Retina (tissue), 1 donor: ENCODE results near the gene PRR11.
A peak's percentile ranks its signal among the peaks of the same experiment; 100 is the strongest.
"Not testable (repeated sequence)": the region's sequence is repeated elsewhere in the genome, so short reads cannot be mapped to it uniquely, and the experiment has no call there.

ENCODE experiments used
- DNase-seq: peaks from one replicate; pipeline ENCODE4 v3.0.0-alpha.2; 2016

PRR11 gene

DNA sequence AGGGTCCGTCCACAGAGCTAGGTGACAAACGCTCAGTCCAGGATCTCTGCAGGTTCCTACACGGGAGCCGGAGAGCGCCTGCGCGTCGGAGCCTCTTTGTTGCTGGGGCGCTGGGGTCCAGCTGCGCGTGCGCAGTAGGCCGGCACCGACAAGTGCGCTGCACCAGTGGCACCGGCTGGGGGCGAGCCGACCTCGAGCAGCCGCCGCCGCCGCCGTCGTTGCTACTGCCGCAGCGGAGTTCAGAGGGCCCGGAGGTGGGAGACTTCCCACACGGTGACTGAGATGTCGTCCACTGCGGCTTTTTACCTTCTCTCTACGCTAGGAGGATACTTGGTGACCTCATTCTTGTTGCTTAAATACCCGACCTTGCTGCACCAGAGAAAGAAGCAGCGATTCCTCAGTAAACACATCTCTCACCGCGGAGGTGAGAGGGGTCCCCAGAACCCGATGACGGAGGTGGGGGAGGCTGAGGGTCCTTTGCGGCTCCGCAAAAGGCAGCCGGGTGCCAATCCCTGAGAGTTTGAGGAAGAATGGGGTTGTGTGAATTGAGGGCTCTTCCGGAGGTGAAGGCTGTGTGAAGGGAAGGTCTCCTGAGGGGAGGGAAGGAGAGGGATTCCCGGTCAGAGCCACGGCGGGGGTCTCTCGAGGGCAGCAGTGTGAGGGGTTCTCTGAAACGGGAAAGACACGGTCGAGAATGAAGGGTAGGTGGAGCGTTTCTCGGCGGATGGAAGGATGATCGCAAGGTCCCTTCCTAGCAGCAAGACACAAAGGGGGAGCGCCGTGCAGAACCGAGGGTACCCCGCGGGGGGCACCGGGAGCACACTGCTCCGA is 65.0 kb downstream of the PRR11 start, which contains the start of gene GDPD1:
TSS of gene GDPD1 (plus strand) at position 184 of the 831 bp plus-strand sequence. CDS start at position 283, 99 bp downstream.
- peak; percentile 97 for DNase-seq

DNA sequence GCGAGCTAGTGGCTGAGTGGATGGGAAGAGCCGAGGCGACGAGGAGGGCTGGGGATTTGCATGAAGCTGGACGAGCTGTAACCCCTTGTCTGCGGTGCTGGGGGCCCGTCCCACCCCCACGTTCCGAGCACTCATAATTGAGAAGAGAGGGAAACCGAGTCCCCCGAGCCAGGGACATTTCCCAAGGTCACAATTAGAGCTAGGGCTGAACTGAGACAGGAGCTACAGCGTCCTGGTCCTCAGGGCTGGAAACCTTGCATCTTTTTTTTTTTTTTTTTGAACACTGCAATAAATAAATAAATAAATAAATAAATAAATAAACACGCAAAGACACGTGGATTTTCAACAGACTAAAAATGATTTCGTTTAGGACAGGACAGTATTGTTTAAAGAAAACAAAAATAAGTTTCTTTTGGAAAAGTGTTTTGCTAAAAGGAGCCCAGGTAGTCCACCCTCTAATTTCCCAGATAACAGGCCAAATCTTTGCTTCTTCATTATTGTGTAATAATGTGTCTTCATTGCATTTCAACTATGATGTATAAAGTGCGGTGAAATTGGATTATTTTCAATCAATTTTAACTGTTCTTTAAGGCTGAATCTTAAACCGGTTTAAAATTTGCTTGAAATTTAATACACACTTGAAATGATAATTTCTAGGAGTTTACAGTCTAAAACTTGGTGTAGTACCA is 65.8 kb downstream of the PRR11 start:
- peak; percentile 88 for DNase-seq

DNA sequence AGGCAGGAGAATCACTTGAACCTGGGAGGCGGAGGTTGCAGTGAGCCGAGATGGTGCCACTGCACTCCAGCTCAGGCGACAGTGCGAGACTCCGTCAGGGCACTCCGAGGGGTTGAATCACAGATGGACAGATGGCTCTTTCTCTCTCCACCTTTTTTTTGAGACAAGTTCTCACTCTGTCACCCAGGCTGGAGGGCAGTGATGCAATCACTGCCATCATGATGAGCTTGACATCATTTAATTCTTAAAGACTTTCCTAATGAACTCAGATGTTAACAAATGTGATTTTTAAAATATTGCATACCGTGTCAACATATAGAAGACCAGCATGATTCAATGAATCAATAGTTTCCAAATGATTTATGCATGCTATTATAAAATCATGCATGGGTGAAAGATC is 68.3 kb downstream of the PRR11 start:
- no peak for DNase-seq

DNA sequence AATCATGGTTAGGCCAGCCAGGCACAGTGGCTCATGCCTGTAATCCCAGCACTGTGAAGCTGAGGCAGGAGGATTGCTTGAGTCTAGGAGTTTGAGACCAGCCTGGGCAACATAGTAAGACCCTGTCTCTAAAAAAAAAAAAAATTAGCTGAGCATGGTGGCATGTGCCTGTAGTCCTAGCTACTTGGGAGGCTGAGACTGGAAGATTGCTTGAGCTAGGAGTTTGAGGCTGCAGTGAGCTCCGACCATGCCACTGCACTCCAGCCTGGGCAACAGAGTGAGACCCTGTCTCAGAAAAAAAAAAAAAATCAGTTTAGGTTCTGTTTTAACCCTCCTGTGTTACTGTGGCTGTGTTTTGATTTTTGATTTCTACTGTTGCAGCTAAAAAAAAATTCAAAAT is 73.0 kb downstream of the PRR11 start:
- DNase-seq = not testable (repeated sequence)

DNA sequence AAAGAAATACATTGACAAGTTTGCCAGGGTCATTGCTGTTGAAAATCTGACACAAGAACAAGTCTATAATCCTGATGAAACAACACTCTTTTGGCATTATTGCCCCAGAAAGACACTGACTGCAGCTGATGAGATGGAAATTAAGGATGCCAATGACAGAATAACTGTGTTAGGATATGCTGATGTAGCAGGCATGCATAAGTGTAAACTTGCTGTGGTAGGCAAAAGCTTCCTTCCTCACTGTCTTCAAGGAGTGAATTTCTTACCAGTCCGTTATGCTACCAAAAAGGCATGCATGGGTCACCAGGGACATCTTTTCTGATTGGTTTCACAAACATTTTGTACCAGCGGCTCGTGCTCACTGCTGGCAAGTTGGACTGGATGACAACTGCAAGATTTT is 75.2 kb downstream of the PRR11 start:
- DNase-seq = no peak

DNA sequence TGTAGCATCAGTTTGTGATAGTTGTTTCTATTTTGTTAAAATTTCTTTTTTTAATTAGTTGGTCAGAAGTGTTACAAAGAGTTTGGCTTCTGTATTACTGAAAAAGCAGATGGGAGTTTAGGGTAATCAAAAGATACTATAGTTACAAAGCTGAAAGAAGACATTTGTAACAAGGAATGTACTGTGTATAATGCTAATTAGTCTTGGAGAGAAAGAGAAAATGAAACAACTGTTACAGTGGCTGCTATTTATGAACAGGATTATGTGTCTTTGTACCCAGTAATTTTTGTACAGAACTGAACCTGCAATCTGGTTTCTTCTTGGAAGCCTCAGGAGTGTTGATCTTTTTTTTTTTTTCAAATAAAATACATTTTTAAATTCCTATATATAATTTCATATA is 79.1 kb downstream of the PRR11 start:
- no peak for DNase-seq

DNA sequence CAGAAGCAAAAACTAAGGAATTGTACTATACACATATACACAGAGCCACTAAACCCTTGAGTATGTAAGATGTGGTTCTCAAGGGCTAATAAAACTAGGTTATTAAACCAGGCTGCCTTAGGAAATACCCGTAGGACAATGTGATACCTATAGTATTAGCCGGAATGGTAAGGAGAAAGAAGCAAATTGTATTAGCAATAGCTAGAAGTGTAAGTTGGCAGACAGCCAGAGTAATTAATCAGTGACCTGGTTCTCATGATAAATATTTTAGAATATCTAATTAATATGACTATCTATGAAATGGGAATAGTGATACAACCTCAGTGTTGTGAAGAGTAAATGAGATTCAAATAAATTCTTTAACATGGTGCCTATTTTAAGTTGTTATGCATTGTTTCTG is 83.4 kb downstream of the PRR11 start:
- no peak for DNase-seq

DNA sequence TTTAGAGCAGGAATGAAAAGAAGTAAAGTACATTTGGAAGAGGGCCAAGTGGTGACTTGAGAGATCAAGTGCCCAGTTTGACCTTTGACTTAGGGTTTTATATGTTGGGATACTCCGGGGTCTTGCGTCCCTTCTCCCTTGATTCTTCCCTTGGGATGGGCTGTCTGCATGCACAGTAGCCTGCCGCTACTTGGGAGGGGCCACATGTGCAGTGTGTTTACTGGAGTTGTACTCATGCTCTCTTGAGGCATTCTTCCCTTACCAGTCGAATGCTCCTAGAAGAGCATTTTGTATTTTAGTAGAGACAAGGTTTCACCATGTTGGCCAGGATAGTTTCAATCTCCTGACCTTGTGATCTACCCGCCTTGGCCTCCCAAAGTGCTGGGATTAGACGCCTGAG is 88.5 kb downstream of the PRR11 start:
- no peak for DNase-seq
